H9 (cell line): ENCODE results near the gene OR2V1. TPM values are rescaled to one million over a fixed set of nuclear protein-coding genes. Genes with fewer than 3 reads are reported as not detected.

Source experiments
- DNase-seq: peaks from one replicate; pipeline ENCODE4 v3.0.0-alpha.2; 2017
- H2AFZ ChIP-seq: one replicate; pipeline ENCODE4 v1.6.1; 2013; ENCODE audit warnings: mild to moderate bottlenecking, low read length, control low read depth, moderate library complexity
- H2AK5ac ChIP-seq: 2 replicates; pipeline ENCODE4 v1.6.1; 2013; ENCODE audit warnings: low read length, control low read depth, mixed read lengths; ENCODE audit not compliant: insufficient read length
- H2BK120ac ChIP-seq: one replicate; pipeline ENCODE4 v1.6.1; 2013; ENCODE audit warnings: low read depth, mild to moderate bottlenecking, low read length, control low read depth, inconsistent platforms; ENCODE audit not compliant: poor library complexity, severe bottlenecking
- H2BK12ac ChIP-seq: 2 replicates; pipeline ENCODE4 v1.6.1; 2013; ENCODE audit warnings: low read length, control low read depth, mixed read lengths, low read depth; ENCODE audit not compliant: insufficient read length
- H2BK15ac ChIP-seq: 2 replicates; pipeline ENCODE4 v1.6.1; 2013; ENCODE audit warnings: low read depth, low read length, control low read depth
- H2BK20ac ChIP-seq: one replicate; pipeline ENCODE4 v1.6.1; 2013; ENCODE audit warnings: low read depth, mild to moderate bottlenecking, low read length, control low read depth, inconsistent platforms; ENCODE audit not compliant: poor library complexity, severe bottlenecking
- H2BK5ac ChIP-seq: 2 replicates; pipeline ENCODE4 v1.6.1; 2013; ENCODE audit warnings: low read length, control low read depth, mixed read lengths; ENCODE audit not compliant: insufficient read length
- H3K14ac ChIP-seq: 2 replicates; pipeline ENCODE4 v1.6.1; 2013; ENCODE audit warnings: low read length, control low read depth; ENCODE audit not compliant: insufficient read depth
- H3K18ac ChIP-seq: 2 replicates; pipeline ENCODE4 v1.6.1; 2013; ENCODE audit warnings: low read depth, mild to moderate bottlenecking, mixed read lengths, low read length, control low read depth; ENCODE audit not compliant: insufficient read length
- H3K23ac ChIP-seq: 2 replicates; pipeline ENCODE4 v1.6.1; 2013; ENCODE audit warnings: low read length, control low read depth, mixed read lengths, low read depth; ENCODE audit not compliant: insufficient read length
- H3K23me2 ChIP-seq: 2 replicates; pipeline ENCODE4 v1.6.1; 2013; ENCODE audit warnings: low read depth, mild to moderate bottlenecking, mixed read lengths, low read length, control low read depth; ENCODE audit not compliant: insufficient read length, poor library complexity, severe bottlenecking
- H3K27ac ChIP-seq: 2 replicates; pipeline ENCODE4 v1.5.1; 2013; ENCODE audit warnings: low read length, control low read depth, mixed read lengths, low read depth; ENCODE audit not compliant: insufficient read length
- H3K27me3 ChIP-seq: 2 replicates; pipeline ENCODE4 v1.6.1; 2013; ENCODE audit warnings: low read length, control low read depth, inconsistent platforms; ENCODE audit not compliant: insufficient read depth
- H3K4ac ChIP-seq: 2 replicates; pipeline ENCODE4 v1.6.1; 2013; ENCODE audit warnings: low read depth, mild to moderate bottlenecking, control low read depth, inconsistent platforms, low read length, moderate library complexity
- H3K4me1 ChIP-seq: 2 replicates; pipeline ENCODE4 v1.6.1; 2013; ENCODE audit warnings: low read length, control low read depth, inconsistent platforms; ENCODE audit not compliant: insufficient read depth
- H3K4me2 ChIP-seq: 2 replicates; pipeline ENCODE4 v1.6.1; 2013; ENCODE audit warnings: low read length, control low read depth, mixed read lengths; ENCODE audit not compliant: insufficient read length, insufficient read depth
- H3K56ac ChIP-seq: 2 replicates; pipeline ENCODE4 v1.6.1; 2013; ENCODE audit warnings: low read depth, mild to moderate bottlenecking, mixed read lengths, low read length, control low read depth; ENCODE audit not compliant: insufficient read length
- H3K79me1 ChIP-seq: 2 replicates; pipeline ENCODE4 v1.6.1; 2013; ENCODE audit warnings: low read depth, mild to moderate bottlenecking, moderate library complexity, low read length, control low read depth, inconsistent platforms; ENCODE audit not compliant: insufficient read depth, poor library complexity, severe bottlenecking
- H3K79me2 ChIP-seq: 2 replicates; pipeline ENCODE4 v1.6.1; 2013; ENCODE audit warnings: low read length, control low read depth, inconsistent platforms; ENCODE audit not compliant: insufficient read depth
- H3K9ac ChIP-seq: 2 replicates; pipeline ENCODE4 v1.6.1; 2013; ENCODE audit warnings: low read length, control low read depth, mixed read lengths; ENCODE audit not compliant: insufficient read length; ENCODE audit errors: extremely low read depth
- H3K9me3 ChIP-seq: one replicate; pipeline ENCODE4 v1.6.1; 2013; ENCODE audit warnings: low read depth, low read length, inconsistent platforms; ENCODE audit not compliant: control insufficient read depth
- H3T11ph ChIP-seq: one replicate; pipeline ENCODE4 v1.6.1; 2013; ENCODE audit warnings: mild to moderate bottlenecking, low read length, control low read depth, inconsistent platforms
- H4K20me1 ChIP-seq: one replicate; pipeline ENCODE4 v1.6.1; 2013; ENCODE audit not compliant: control insufficient read depth, insufficient read length, insufficient read depth
- H4K5ac ChIP-seq: 2 replicates; pipeline ENCODE4 v1.6.1; 2013; ENCODE audit warnings: low read depth, mild to moderate bottlenecking, mixed read lengths, low read length, control low read depth; ENCODE audit not compliant: insufficient read length
- H4K8ac ChIP-seq: replicated peaks from 2 replicates; pipeline ENCODE4 v1.6.1; 2013; ENCODE audit warnings: low read length, control low read depth, mixed read lengths, low read depth; ENCODE audit not compliant: insufficient read length
- H4K91ac ChIP-seq: 2 replicates; pipeline ENCODE4 v1.6.1; 2013; ENCODE audit warnings: low read depth, mild to moderate bottlenecking, moderate library complexity, mixed read lengths, low read length, control low read depth; ENCODE audit not compliant: insufficient read length
- H3K27ac Mint-ChIP-seq, 3 experiments: 2 replicates in 2 of 3; 3 replicates in 1 of 3; pipeline ENCODE4 v1.8.0; 2020 to 2021; ENCODE audit warnings: mixed read lengths in 3 of 3, mild to moderate bottlenecking in 1 of 3, moderate library complexity in 1 of 3
- H3K27me3 Mint-ChIP-seq: 2 replicates; pipeline ENCODE4 v1.8.0; 2021; ENCODE audit warnings: low read depth, mild to moderate bottlenecking, moderate library complexity, mixed read lengths
- H3K36me3 Mint-ChIP-seq, 3 experiments: 2 replicates in 2 of 3; 3 replicates in 1 of 3; pipeline ENCODE4 v1.8.0; 2020 to 2021; ENCODE audit warnings: low read depth in 3 of 3, mixed read lengths in 3 of 3; ENCODE audit not compliant: insufficient read depth in 1 of 3
- H3K4me1 Mint-ChIP-seq, 2 experiments: 2 replicates each; pipeline ENCODE4 v1.8.0; 2020; ENCODE audit warnings: mixed read lengths in 2 of 2
- H3K4me3 Mint-ChIP-seq, 2 experiments: 2 replicates in 1 of 2; 3 replicates in 1 of 2; pipeline ENCODE4 v1.8.0; 2020 to 2021; ENCODE audit warnings: mild to moderate bottlenecking in 2 of 2, mixed read lengths in 2 of 2, moderate library complexity in 1 of 2
- H3K9me3 Mint-ChIP-seq, 2 experiments: 2 replicates in 1 of 2; 3 replicates in 1 of 2; pipeline ENCODE4 v1.8.0; 2020; ENCODE audit warnings: mild to moderate bottlenecking in 2 of 2, mixed read lengths in 2 of 2, moderate library complexity in 1 of 2
- CTCF ChIP-seq: fragments of 200-600 bp; sonication (generic); conservative IDR thresholded peaks from 3 replicates; pipeline ENCODE4 v1.8.0; 2021; ENCODE audit warnings: antibody characterized with exemption, mild to moderate bottlenecking
- WGBS: extraction: QIAGEN DNeasy Blood & Tissue Kit; methylation state at CpG from one replicate; pipeline ENCODE4 v1.1.7; 2013; ENCODE audit warnings: missing lambda C conversion rate, low lambda C conversion rate, mixed read lengths; ENCODE audit not compliant: insufficient read length; ENCODE audit errors: extremely low coverage; 5-methylcytosine and 5-hydroxymethylcytosine counted together
- total RNA-seq: library from RNA; stranded (reverse); gene quantifications from 2 replicates; pipeline ENCODE4 v1.2.1, GENCODE V29; 2021

OR2V1 gene
- total RNA-seq, 1 experiment from 2014 or later = not detected

- peaks cover 2% of the 10 kb centered on the region; the same call in 1 of the 2 replicates for H3K27me3 ChIP-seq
- Mint-ChIP-seq H3K36me3 (peaks cover 0 to 4% (median 0%) of the 10 kb centered on the region in 3 experiments; a peak in 2 of 7 replicates), H3K9me3 (peaks cover 4 to 8% of the 10 kb centered on the region in 2 experiments; a peak in 4 of 5 replicates), H3K4me1 (peaks cover 19 to 22% of the 10 kb centered on the region in 2 experiments), H3K4me3 (no peak overlapping the region), H3K27me3 (peaks cover 67% of the 10 kb centered on the region), H3K27ac (no peak overlapping the region)
- H2BK15ac ChIP-seq = no peak overlapping the region
- no peak overlapping the region for H3K56ac ChIP-seq
- no peaks in the 10 kb centered on the region for H4K20me1 ChIP-seq
- H2BK120ac ChIP-seq = no peak overlapping the region
- H3K9me3 ChIP-seq = no peaks in the 10 kb centered on the region
- no peak overlapping the region for H3T11ph ChIP-seq
- H2BK12ac ChIP-seq = no peak overlapping the region
- no peak for DNase-seq
- H2BK20ac ChIP-seq = no peak overlapping the region
- H4K91ac ChIP-seq = no peak overlapping the region
- H3K9ac ChIP-seq = no peak overlapping the region
- no peak overlapping the region for H3K4me2 ChIP-seq
- no peaks in the 10 kb centered on the region for H3K4me1 ChIP-seq
- no peak overlapping the region for H2AFZ ChIP-seq
- no peak overlapping the region for H3K23ac ChIP-seq
- H2BK5ac ChIP-seq = no peak overlapping the region
- no peaks in the 10 kb centered on the region for H3K79me1 ChIP-seq
- H3K23me2 ChIP-seq = peaks cover 10% of the 10 kb centered on the region
- no CpG with 5 or more reads among the region's 8 CpGs for WGBS
- no peak overlapping the region for H4K5ac ChIP-seq
- H3K27ac ChIP-seq = no peak overlapping the region
- no peak overlapping the region for H3K14ac ChIP-seq
- H2AK5ac ChIP-seq = no peak overlapping the region
- no peaks in the 10 kb centered on the region for H3K79me2 ChIP-seq
- no peak overlapping the region for H4K8ac ChIP-seq
- H3K18ac ChIP-seq = no peak overlapping the region
- no peak overlapping the region for H3K4ac ChIP-seq
- TF ChIP-seq CTCF = no peak
Observed at GRCh38 chr5:181119105-181119504, 11.9 kb downstream of the OR2V1 start.
